Measurements from ENCODE around the gene FAM240B. TPM values are rescaled to one million over a fixed set of nuclear protein-coding genes. Genes with fewer than 3 reads are reported as not detected.

The FAM240B gene
- total RNA-seq, 1 experiment from 2014 or later: not detected

DNA sequence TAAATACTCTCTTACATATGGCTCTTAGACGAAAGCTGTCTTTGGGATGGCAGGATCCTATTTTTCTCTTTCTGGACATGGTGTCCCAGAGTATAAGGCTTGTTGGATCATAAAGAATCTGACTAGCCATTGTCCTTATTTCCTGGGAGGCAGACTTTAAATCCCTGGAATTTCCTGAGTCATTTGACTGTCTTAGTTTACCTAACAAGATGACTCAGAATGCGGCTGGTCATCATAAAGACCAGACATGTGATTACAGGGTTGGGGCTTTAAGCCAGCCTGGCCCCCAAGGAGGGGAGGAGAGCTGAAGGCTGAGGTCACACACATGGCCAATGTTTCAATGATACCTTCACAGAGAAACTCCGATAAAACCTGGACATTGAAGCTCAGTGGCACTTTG lies 37.2 kb downstream of the FAM240B start:
- no peaks in the 10 kb centered on the region for H4K20me1 ChIP-seq (ENCODE audit: control insufficient read depth, insufficient read depth, insufficient read length)
- no peak overlapping the region for H4K5ac ChIP-seq (ENCODE audit: insufficient read length, low read depth, low read length)
- Mint-ChIP-seq H3K27me3 (ENCODE audit: low read depth) (peaks cover 8% of the 10 kb centered on the region), H3K4me1 (peaks cover 59 to 66% of the 10 kb centered on the region in 2 experiments), H3K4me3 (no peak overlapping the region), H3K9me3 (no peaks in the 10 kb centered on the region; a peak in 1 of 5 replicates), H3K27ac (peak overlapping the region in 1 of 3 experiments; percentile 68; a peak in 1 of 7 replicates), H3K36me3 (ENCODE audit: insufficient read depth in 1 of 3, low read depth in 3 of 3) (no peaks in the 10 kb centered on the region)
- H3K27me3 ChIP-seq (ENCODE audit: insufficient read depth, low read length): no peaks in the 10 kb centered on the region
- peaks cover 26% of the 10 kb centered on the region for H3K4me1 ChIP-seq (ENCODE audit: insufficient read depth, low read length)
- no peak overlapping the region for H3K4ac ChIP-seq (ENCODE audit: low read depth, low read length)
- H3K9ac ChIP-seq (ENCODE audit: extremely low read depth, insufficient read length, low read length): no peak overlapping the region
- no peaks in the 10 kb centered on the region for H3K23me2 ChIP-seq (ENCODE audit: insufficient read length, low read depth, low read length, poor library complexity, severe bottlenecking)
- H2BK120ac ChIP-seq (ENCODE audit: low read depth, low read length, poor library complexity, severe bottlenecking): no peak overlapping the region
- no peak overlapping the region for H4K8ac ChIP-seq (replicated peaks; ENCODE audit: insufficient read length, low read depth, low read length)
- no peak overlapping the region for H2AFZ ChIP-seq (ENCODE audit: low read length)
- no peaks in the 10 kb centered on the region for H3K9me3 ChIP-seq (ENCODE audit: control insufficient read depth, low read depth, low read length)
- no CpG with 5 or more reads among the region's 3 CpGs for WGBS (ENCODE audit: extremely low coverage, insufficient read length, low lambda C conversion rate)
- H3K56ac ChIP-seq (ENCODE audit: insufficient read length, low read depth, low read length): no peak overlapping the region
- TF ChIP-seq, protein P1, sequence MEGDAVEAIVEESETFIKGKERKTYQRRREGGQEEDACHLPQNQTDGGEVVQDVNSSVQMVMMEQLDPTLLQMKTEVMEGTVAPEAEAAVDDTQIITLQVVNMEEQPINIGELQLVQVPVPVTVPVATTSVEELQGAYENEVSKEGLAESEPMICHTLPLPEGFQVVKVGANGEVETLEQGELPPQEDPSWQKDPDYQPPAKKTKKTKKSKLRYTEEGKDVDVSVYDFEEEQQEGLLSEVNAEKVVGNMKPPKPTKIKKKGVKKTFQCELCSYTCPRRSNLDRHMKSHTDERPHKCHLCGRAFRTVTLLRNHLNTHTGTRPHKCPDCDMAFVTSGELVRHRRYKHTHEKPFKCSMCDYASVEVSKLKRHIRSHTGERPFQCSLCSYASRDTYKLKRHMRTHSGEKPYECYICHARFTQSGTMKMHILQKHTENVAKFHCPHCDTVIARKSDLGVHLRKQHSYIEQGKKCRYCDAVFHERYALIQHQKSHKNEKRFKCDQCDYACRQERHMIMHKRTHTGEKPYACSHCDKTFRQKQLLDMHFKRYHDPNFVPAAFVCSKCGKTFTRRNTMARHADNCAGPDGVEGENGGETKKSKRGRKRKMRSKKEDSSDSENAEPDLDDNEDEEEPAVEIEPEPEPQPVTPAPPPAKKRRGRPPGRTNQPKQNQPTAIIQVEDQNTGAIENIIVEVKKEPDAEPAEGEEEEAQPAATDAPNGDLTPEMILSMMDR (conservative IDR thresholded peaks at IDR 0.05): no peak
- H3K18ac ChIP-seq (ENCODE audit: insufficient read length, low read depth, low read length): no peak overlapping the region
- no peak overlapping the region for H2BK20ac ChIP-seq (ENCODE audit: low read depth, low read length, poor library complexity, severe bottlenecking)
- no peak overlapping the region for H3K23ac ChIP-seq (ENCODE audit: insufficient read length, low read depth, low read length)
- no peak overlapping the region for H4K91ac ChIP-seq (ENCODE audit: insufficient read length, low read depth, low read length)
- H3K4me2 ChIP-seq (ENCODE audit: insufficient read depth, insufficient read length, low read length): no peak overlapping the region
- DNase-seq: no peak
- no peak overlapping the region for H3T11ph ChIP-seq (ENCODE audit: low read length)
- H2BK12ac ChIP-seq (ENCODE audit: insufficient read length, low read depth, low read length): no peak overlapping the region
- H3K79me1 ChIP-seq (ENCODE audit: insufficient read depth, low read depth, low read length, poor library complexity, severe bottlenecking): no peaks in the 10 kb centered on the region
- no peak overlapping the region for H3K27ac ChIP-seq (ENCODE audit: insufficient read length, low read depth, low read length)
- H3K14ac ChIP-seq (ENCODE audit: insufficient read depth, low read length): no peak overlapping the region
- no peak overlapping the region for H2BK15ac ChIP-seq (ENCODE audit: low read depth, low read length)
- H3K79me2 ChIP-seq (ENCODE audit: insufficient read depth, low read length): no peaks in the 10 kb centered on the region
- H2AK5ac ChIP-seq (ENCODE audit: insufficient read length, low read length): no peak overlapping the region
- no peak overlapping the region for H2BK5ac ChIP-seq (ENCODE audit: insufficient read length, low read length)
